Kidney tubule cell (primary cell): ENCODE results near the gene CAPS.

Source experiments
- DNase-seq: peaks from one replicate; pipeline ENCODE4 v3.0.0-alpha.2; 2018; ENCODE audit warnings: low spot score

The CAPS gene

GRCh38 chr19:5910638-5910907, 3.5 kb upstream of the CAPS start:
- DNase-seq: no peak

DNA sequence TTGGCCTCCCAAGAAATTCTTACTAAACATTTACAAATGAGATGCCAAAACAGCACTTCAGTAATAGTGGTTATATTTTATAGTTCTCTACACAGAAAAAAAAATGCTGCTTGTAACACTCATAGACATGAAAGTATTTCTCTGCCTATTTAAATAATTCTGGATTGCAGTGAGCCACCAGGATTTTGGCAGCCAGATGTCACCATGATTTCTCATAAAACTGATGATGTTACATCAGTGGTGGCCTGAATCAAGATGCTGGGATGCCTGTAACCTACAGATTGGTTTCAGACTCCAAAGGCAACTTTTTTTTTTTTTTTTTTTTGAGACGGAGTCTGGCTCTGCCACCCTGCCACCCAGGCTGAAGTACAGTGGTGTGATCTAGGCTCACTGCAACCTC, 2.7 kb upstream of the CAPS start:
- DNase-seq: no peak

- no peak for DNase-seq
Observed at GRCh38 chr19:5914358-5914774, 312 bp downstream of the CAPS start.

DNA sequence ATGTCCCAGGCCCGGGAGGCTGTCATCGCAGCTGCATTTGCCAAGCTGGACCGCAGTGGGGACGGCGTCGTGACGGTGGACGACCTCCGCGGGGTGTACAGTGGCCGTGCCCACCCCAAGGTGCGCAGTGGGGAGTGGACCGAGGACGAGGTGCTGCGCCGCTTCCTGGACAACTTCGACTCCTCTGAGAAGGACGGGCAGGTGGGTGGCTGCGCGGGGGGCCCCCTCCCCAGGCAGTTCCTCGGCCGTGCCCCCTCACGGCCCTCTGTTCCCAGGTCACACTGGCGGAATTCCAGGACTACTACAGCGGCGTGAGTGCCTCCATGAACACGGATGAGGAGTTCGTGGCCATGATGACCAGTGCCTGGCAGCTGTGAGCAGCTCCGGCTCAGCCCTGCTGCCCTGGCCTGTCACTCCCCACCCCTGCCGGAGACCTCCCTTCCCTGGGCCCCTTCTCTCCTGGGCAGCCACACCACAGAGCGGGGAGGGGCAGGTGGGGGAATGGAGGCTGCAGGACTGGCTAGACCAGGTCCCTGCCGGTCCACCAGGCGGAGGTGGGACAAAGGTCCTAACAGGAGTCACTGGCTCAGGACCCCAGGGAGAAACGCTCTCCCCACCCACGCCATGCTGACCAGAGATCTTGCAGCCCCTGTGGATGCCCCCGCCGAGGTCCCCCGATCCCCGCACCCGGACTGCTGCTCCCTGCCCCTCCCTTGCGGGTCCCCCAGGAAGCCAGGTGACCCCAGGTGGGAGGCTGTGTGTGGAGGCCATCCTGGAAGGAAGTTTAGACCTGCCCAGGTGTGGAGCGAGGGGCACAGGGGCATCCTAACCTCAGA, 1.1 kb downstream of the CAPS start:
- no peak for DNase-seq

GRCh38 chr19:5915782-5916165, 1.7 kb downstream of the CAPS start:
- no peak for DNase-seq

GRCh38 chr19:5916181-5916708, 2.2 kb downstream of the CAPS start:
- DNase-seq: no peak

DNA sequence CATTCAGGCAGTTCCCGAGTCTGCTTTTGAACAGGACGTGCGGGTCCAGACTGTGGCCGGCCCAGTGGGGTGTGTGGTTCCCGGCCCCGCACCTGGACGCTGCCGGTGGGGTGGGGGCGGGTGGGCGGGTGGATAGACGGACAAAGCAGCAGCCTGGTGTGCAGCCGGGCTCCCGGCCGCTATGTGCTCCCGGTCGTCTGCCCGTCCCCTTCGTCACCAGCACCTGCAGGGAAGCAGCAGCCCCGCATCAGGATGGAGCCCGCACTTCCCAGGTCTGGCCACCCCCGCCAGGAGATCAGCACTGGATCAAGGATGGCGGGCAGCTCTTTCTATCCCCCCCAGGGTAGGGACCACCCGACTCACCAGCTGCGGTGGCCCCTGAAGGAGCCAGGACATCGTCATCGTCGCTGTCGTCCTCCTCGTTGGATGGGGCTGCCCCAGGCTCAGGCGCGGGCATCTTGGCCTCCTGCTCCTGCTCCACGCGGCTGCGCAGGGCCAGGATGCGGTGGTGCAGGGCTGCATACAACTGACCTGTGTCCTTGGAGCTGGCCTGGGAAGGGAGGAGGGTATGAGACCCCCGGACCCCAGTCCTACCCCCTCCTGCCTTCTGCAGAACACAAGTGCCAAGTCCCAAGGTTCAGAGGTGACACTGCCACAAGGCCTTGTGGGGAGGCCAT, 3.5 kb downstream of the CAPS start:
- no peak for DNase-seq

DNA sequence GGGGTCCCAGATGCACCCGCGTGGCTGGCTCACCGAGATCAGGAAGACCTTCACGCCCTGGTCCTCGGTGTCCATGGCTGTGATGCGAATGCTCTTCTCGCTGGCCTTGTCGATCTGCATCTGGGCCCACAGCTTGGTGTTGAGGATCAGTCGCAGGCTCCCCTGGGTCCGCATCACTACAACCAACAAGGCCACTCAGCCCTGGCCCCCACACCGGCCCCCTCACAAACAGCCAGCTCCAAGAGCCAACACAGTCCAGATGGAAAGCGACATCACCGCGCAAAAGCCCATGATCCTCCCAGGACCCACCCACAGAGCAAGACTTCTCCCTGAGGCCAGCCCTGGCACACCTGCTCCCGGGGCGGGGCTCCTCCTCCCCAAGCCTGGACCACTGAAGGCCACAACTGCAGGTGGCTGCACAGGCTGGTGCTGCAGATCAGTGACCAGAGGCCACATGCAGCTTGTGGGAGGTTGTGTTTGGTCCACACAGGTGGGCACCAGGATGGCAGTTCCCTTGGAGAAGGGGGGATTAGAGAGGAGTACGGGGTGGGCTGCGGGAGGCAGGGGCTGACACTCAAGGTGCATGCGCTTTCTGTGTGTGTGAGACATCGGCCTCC, 4.5 kb downstream of the CAPS start:
- no peak for DNase-seq

DNA sequence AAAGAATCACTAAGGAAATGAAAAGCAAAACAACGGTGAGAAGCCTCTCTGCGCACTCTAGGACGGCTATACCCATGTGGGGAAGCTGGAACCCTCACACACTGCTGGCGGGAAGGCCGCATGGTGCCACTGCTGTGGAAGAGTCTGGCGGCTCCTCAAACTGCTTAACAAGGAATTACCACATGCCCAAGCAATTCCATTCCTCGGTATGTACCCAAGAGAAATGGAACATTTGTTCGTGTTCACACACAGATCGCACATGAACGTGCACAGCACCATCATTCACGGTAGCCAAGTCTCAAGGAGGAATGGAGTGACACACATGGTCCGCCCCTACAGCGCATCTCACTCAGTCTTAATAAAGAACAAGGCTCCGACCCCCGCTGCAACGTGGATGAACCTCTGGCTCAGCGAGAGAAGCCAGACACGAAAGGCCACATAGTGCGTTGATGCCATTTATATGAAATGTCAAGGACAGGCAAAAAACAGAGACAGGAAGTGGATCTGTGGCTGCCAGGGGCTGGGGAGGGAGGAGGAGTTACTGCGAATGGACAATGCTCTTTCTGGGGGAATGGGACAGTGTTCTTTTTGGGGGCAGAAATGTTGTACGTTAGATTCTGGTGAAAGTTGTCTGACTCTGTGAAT, 7.6 kb downstream of the CAPS start:
- DNase-seq: no peak

DNA sequence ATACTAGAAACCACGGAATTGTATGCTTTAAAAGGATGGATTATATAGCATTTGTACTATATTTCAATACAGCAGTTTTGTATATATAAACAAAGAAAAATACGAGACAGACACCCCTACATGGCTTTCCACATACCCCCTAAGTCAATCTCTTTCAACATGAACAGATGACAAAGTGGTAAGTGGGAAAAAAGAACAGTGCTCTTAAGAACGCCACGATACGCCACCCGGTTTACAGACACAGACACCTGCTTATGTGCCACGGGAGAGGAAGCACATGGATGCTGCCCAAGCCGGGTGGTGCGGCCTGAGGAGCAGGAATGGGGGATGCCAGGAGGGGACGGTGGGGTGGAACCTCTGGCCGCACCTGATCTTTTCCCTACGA, 8.1 kb downstream of the CAPS start:
- no peak for DNase-seq

GRCh38 chr19:5923356-5923755, 9.3 kb downstream of the CAPS start:
- DNase-seq: no peak

GRCh38 chr19:5925830-5926427, 11.9 kb downstream of the CAPS start:
- DNase-seq: no peak

GRCh38 chr19:5926641-5927440, 12.8 kb downstream of the CAPS start:
- no peak for DNase-seq

DNA sequence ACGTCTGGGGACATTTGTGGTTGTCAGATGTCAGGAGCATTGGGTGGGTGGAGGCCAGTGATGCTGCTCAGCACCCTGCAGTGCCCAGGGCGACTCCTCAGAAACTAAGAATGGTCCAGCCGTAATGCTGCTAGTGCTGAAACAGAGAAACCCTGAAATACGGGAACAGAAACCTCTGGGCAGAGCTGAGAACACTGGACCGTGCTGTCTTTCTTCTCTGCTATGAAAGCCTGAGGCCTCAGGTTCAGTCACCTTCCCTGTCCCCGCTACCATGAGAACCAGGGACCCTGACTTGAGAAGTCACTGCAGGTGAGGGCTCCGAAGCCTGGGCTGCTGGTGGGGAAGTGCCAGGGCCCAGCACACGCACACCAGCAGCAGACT, 13.4 kb downstream of the CAPS start:
- no peak for DNase-seq

- no peak for DNase-seq
Observed at GRCh38 chr19:5929179-5929578, 15.1 kb downstream of the CAPS start.

DNA sequence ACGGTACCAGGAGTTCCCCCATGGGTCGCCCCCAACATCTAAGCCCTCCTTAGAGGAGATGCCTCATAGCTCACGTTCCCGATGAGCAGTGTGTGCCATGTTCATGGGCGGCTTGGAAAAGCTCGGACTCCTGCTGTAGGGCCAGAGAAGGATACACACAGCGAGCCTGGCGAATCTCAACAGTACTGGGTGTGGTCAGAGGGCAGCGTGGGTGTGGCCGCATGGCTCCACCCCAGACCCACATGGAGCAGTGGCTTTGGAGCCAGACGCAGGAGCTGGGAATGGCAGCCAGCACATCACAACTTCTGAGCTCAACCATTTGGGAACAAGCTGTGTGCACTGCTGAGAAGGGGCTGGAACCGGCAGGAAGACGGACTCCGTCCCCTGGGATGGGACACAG, 15.6 kb downstream of the CAPS start:
- DNase-seq: no peak

DNA sequence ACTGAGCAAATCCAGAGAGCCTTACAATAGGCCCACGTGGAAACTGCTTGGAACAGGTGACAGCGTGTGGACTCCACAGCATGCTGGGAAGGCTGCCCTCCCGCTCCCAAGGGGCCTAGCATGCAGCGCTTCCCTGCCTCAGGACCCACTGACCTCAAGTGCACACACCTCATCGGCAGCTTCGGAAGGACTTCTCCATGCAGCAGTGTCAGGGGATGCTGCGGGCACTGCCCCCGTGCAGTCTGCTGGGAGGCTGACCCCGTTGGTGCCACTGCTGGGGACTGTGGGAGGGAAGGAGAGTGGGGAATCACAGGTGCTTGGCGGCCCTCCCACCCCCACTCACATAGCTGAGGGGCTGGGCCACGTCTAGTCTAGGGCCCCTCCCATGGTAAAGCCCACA, 17.2 kb downstream of the CAPS start:
- no peak for DNase-seq

DNA sequence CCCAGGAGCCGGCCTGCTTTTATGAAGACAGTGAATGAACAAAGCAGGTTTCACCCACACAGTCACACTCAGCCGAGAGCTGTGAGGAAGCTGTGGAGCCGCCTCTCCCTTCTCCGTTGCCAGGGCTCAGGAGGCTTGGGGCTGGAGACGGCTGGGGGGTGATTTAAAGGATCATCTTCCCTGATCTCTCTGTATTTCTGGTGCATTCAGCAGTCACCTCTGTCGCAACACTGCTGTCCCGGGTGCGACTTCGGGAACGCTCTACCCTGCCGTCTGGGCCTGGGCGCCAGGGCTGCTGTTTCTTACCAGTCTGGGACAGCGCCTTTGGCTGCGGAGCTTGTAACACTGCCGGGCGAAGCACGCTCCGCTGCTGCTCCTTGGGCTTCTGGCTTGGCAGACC, 18.1 kb downstream of the CAPS start:
- DNase-seq: no peak

- no peak for DNase-seq
Observed at GRCh38 chr19:5932609-5933262, 18.7 kb downstream of the CAPS start.

DNA sequence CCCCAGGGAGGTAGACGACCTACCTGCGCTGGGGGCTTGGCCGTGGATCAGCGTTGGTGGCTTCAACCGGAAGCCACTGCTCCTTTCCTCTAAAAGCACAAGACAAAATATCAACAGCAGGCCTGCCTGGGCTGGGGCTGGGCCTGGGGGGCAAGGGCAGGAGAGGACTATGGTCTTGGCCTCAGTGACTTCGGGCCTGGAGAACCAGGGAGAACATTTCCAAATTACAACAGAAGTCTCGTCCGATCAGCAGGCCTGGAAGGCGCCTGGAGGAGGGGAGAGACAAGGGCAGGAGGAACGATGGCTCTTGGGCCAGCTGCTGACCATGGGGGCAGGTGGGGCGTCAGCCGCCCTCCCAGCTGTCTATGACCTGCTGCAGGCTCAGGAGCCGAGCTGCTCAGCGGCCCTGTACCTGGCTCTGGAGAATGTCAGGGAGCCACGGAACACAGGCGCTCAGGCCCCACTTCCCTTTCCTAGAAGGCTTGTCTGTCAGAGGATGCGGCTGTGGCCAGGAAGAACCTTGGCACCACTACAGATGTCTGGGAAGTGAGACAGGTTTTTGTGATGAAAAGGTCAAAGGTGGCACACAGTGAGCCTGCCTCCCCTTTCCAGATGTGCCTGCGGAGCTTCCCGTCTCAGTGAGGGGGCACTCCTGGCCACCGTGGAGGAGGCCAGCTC, 19.5 kb downstream of the CAPS start:
- DNase-seq: no peak

- DNase-seq: no peak
Observed at GRCh38 chr19:5934069-5934401, 20.0 kb downstream of the CAPS start.
